ENCODE data around the gene ITPR1.
A peak's percentile ranks its signal among the peaks of the same experiment; 100 is the strongest.

The ITPR1 gene

DNA sequence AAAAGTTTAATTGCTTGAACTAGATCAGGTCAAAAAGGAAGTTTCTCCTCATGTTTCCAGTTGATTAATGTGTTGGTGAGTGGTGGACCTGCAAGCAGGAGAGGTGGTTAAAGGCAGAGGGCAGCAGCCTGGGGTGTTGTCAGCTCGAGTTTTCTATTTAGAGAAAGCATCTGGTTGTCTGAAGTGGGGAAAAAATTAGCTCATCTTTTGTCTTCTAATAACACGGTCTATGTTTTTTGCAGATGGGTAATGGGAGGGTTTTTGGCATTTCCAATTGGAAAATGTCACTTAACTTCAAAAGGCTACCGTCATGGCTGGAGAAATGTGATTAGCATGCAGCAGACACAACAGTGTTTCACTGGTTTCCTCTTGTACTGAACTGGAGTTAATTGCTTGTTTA lies 122.6 kb downstream of the ITPR1 start:
- TF ChIP-seq, protein P1, sequence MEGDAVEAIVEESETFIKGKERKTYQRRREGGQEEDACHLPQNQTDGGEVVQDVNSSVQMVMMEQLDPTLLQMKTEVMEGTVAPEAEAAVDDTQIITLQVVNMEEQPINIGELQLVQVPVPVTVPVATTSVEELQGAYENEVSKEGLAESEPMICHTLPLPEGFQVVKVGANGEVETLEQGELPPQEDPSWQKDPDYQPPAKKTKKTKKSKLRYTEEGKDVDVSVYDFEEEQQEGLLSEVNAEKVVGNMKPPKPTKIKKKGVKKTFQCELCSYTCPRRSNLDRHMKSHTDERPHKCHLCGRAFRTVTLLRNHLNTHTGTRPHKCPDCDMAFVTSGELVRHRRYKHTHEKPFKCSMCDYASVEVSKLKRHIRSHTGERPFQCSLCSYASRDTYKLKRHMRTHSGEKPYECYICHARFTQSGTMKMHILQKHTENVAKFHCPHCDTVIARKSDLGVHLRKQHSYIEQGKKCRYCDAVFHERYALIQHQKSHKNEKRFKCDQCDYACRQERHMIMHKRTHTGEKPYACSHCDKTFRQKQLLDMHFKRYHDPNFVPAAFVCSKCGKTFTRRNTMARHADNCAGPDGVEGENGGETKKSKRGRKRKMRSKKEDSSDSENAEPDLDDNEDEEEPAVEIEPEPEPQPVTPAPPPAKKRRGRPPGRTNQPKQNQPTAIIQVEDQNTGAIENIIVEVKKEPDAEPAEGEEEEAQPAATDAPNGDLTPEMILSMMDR (IDR thresholded peaks at IDR 0.05; ENCODE audit: extremely low read depth, insufficient read depth, missing control alignments) = no peak
- DNase-seq (ENCODE audit: low spot score) = no peak
- in situ Hi-C loops (cut with MboI; ENCODE audit: low pct_unique_long_range_greater_than_20kb, low sequenced_read_pairs, unreplicated experiment) = no loop called here

DNA sequence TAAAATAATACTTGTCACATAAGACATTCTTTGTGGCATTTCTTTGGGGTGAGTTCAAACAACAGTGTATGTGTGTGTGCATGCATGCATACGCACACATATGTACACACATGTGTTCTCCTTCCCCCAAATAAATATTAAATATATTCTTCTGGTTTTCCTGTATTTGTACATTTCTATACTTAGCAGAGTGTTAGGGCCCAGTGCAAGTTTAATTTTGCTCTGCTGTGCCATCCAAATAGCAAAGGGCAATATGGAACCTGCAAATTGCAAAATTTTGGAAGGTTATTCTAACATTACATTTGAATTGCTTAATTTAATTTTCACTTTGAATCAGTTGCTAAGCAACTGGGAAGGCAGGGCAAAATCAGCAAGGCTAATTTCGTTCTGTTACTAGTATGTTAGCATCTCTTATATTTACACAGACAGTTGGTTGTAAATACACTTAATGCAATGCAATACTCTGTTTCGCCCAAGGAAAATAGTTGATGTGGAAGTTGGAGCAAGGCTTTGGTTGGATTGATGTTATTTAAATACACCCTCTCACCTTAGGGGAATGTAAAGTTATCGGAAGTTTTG lies 130.4 kb downstream of the ITPR1 start:
- in situ Hi-C loops (cut with MboI; ENCODE audit: low pct_unique_long_range_greater_than_20kb, low sequenced_read_pairs, unreplicated experiment) = no loop called here
- no peak for DNase-seq (ENCODE audit: low spot score)
- TF ChIP-seq, protein P1 (IDR thresholded peaks at IDR 0.05; ENCODE audit: extremely low read depth, insufficient read depth, missing control alignments) = no peak

DNA sequence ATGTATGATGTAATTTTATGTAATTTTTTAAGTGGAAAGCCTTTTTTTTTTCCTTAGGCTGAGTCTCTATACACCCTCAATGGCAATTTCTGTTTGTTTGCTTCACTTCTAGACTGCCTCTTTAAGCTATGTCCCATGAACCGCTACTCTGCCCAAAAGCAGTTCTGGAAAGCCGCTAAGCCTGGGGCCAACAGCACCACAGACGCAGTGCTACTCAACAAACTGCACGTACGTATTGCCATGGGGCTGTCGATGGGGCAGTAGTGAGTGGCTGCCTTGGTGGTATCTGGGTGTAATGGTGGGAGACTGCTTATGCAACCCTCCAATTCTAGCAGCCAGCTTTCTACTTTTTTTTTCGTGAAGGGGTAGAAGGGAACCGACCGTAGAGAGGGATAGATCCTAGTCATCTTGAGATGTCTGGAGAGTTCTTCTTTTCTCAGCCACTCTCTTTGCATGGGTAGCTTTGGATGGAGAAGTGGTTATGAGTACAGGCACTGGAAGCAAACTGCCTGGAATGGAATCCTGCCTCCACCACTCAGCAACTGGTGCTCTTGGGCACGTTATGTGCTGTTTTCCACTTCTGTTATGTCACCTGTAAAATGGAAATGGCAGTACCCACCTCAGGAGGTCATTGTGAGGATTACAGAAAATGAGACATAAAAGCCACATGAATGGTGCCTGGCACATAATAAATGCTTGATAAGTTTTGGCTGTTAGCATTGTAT lies 134.7 kb downstream of the ITPR1 start:
- TF ChIP-seq, protein P1 (IDR thresholded peaks at IDR 0.05; ENCODE audit: extremely low read depth, insufficient read depth, missing control alignments) = no peak
- in situ Hi-C loops (cut with MboI; ENCODE audit: low pct_unique_long_range_greater_than_20kb, low sequenced_read_pairs, unreplicated experiment) = no loop called here
- DNase-seq (ENCODE audit: low spot score) = no peak

DNA sequence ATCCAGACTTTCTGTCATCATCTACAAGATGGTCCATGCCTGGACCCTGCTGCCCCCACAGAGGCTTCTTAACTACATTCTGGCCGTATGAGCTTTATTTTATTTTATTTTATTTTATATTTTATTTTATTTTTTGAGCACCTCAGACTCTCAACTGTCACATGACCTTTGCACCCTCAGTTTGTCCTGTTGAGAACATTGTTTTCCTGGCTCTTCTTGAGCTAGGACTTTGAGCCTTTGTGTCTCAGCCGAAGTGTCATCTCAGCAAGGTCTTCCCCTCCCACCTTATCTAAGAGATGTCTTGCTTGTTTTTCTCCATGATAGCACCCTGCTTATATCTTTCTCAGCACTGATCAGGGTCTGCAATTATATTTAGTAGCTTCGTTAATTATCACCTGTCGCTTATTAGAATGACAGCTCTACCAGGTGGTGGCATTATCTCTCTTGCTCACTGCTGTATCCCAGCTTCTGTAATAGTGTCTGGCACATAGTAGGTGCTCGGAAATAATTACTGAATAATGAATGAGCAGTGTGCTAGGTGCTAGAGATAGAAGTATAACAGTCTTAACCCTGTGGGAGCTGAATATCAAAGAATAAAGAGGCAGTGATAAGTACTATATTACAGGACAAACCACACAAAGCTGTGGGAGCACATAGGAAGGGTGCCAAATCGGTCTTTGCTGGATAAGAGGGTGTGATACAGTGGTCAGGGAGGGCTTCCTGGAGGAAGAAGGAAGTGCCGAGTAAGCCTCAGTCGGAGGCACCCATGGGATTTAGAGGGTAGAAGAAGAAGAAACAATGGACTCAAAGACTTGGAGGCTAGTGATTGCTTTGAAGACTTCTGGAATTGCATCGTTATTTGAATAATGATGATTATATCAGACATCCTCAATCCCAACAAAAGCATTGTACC lies 136.2 kb downstream of the ITPR1 start:
- DNase-seq (ENCODE audit: low spot score) = no peak
- TF ChIP-seq, protein P1 (IDR thresholded peaks at IDR 0.05; ENCODE audit: extremely low read depth, insufficient read depth, missing control alignments) = no peak
- in situ Hi-C loops (cut with MboI; ENCODE audit: low pct_unique_long_range_greater_than_20kb, low sequenced_read_pairs, unreplicated experiment) = loop anchor here (10.0 kb wide), 1 partner anchor 275 kb away; no protein-coding TSS in a partner anchor

DNA sequence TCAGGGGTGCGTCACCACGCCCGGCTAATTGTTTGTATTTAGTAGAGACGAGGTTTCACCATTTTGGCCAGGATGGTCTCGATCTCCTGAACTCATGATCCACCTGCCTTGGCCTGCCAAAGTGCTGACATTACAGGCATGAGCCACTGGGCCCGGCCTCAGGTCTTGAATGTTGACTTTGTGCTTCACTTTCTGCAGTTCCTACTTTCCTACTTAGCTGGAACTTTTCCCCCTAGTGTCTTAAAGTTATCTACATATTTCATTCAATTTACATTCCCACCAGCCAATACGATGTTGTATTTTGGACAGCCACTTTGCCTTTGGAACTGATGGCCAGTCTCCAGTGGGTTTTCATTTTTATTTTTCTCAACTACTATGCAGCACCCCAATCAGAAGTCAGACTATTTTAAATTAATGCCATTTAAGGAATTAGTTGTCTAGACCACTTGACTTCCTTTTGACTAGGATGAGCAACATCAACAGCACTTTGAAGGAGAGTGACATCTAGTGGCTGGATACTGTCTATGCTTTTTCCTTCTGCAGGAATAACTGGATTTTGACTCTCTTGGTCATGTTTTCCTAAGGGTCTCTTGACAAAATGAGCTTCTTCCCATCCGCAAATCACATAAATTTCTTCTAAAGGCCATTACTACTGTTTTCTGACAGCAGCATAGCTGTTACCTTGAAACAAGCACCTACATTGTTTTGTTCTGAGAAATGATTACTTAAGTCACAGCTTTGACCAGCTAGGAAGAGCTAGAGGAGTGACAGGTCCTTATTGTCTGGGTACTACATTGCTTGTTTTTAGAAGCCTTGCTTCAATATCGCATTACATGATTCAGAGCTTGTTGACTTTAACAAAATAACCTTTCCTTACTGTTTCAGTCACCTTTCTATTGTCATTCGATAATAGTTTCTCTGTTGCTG lies 140.2 kb downstream of the ITPR1 start:
- TF ChIP-seq, protein P1 (IDR thresholded peaks at IDR 0.05; ENCODE audit: extremely low read depth, insufficient read depth, missing control alignments) = peak; percentile 81
- in situ Hi-C loops (cut with MboI; ENCODE audit: low pct_unique_long_range_greater_than_20kb, low sequenced_read_pairs, unreplicated experiment) = loop anchor here (10.0 kb wide), 1 partner anchor 279 kb away; no protein-coding TSS in a partner anchor
- DNase-seq (ENCODE audit: low spot score) = peak; percentile 62
